Osteocyte (in vitro differentiated cells): ENCODE data around the gene SHC2. TPM values are rescaled to one million over a fixed set of nuclear protein-coding genes. Genes with fewer than 3 reads are reported as not detected.

Source experiments
- DNase-seq: peaks from one replicate; pipeline ENCODE4 v3.0.0; 2021; ENCODE audit warnings: mixed read lengths; ENCODE audit not compliant: unreplicated experiment; ENCODE audit errors: extremely low spot score
- H3K27ac Mint-ChIP-seq: one replicate; pipeline ENCODE4 v1.8.0; 2021; ENCODE audit warnings: mild to moderate bottlenecking, mixed read lengths; ENCODE audit not compliant: unreplicated experiment
- H3K27me3 Mint-ChIP-seq: one replicate; pipeline ENCODE4 v1.8.0; 2021; ENCODE audit warnings: mixed read lengths; ENCODE audit not compliant: unreplicated experiment
- H3K36me3 Mint-ChIP-seq: one replicate; pipeline ENCODE4 v1.8.0; 2021; ENCODE audit warnings: mixed read lengths; ENCODE audit not compliant: unreplicated experiment
- H3K4me1 Mint-ChIP-seq: one replicate; pipeline ENCODE4 v1.8.0; 2021; ENCODE audit warnings: mixed read lengths; ENCODE audit not compliant: unreplicated experiment
- H3K4me3 Mint-ChIP-seq: one replicate; pipeline ENCODE4 v1.8.0; 2021; ENCODE audit warnings: mild to moderate bottlenecking, moderate library complexity, mixed read lengths; ENCODE audit not compliant: unreplicated experiment
- H3K9me3 Mint-ChIP-seq: one replicate; pipeline ENCODE4 v1.8.0; 2021; ENCODE audit warnings: mixed read lengths; ENCODE audit not compliant: unreplicated experiment
- CTCF ChIP-seq: fragments of 200-600 bp; sonication (generic); IDR thresholded peaks from 2 replicates; pipeline ENCODE4 v1.5.0; 2021; ENCODE audit warnings: antibody characterized with exemption, mild to moderate bottlenecking, moderate library complexity
- total RNA-seq: library from RNA; stranded (reverse); gene quantifications from 2 replicates; pipeline ENCODE4 v1.2.1, GENCODE V29; 2021

Gene SHC2
- total RNA-seq, 1 donor from 2014 or later, result 61.7 TPM

DNA sequence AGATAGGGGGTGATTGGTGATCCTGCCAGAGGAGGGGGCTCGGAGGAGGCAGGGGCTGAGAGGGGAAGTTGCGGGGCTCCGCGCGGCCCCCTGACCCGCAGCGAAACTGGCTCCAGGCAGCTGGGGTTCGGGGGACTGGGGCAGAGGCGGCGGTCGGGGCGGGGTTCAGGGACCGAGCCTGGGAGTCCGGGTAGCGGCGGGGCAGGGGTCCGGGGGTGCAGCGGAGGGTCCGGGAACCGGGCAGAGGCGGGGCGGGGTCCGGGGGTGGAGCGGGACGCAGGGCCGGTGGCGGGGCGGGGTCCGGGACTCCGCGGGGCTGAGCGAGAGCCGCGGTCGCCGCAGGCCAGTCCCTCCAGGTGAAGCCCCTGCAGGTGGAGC is 36.6 kb upstream of the SHC2 start:
- no peak overlapping the region for H3K27ac Mint-ChIP-seq
- no peaks in the 10 kb centered on the region for H3K4me1 Mint-ChIP-seq
- no peaks in the 10 kb centered on the region for H3K9me3 Mint-ChIP-seq
- peaks cover 16% of the 10 kb centered on the region for H3K27me3 Mint-ChIP-seq
- DNase-seq, result no peak
- no peak overlapping the region for H3K4me3 Mint-ChIP-seq
- no peaks in the 10 kb centered on the region for H3K36me3 Mint-ChIP-seq
- TF ChIP-seq CTCF, result no peak

DNA sequence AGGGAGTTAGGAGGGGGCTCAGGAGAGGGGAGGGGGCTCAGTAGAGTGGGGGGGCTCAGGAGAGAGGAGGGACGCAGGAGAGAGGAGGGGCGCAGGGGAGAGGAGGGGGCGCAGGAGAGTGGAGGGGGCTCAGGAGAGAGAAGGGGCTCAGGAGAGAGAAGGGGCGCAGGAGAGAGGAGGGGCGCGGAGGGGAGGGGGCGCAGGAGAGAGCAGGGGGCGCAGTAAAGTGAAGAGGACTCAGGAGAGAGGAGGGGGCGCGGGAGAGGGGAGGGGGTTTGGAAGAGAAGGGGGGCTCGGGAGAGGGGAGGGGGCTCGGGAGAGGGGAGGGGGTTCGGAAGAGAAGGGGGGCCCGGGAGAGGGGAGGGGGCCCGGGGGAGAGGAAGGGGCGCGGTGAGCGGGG is 36.2 kb upstream of the SHC2 start:
- Mint-ChIP-seq H3K36me3 (no peaks in the 10 kb centered on the region), H3K27me3 (peaks cover 16% of the 10 kb centered on the region), H3K9me3 (no peaks in the 10 kb centered on the region), H3K27ac (no peak overlapping the region), H3K4me3 (no peak overlapping the region), H3K4me1 (no peaks in the 10 kb centered on the region)
- no peak for TF ChIP-seq CTCF
- no peak for DNase-seq

DNA sequence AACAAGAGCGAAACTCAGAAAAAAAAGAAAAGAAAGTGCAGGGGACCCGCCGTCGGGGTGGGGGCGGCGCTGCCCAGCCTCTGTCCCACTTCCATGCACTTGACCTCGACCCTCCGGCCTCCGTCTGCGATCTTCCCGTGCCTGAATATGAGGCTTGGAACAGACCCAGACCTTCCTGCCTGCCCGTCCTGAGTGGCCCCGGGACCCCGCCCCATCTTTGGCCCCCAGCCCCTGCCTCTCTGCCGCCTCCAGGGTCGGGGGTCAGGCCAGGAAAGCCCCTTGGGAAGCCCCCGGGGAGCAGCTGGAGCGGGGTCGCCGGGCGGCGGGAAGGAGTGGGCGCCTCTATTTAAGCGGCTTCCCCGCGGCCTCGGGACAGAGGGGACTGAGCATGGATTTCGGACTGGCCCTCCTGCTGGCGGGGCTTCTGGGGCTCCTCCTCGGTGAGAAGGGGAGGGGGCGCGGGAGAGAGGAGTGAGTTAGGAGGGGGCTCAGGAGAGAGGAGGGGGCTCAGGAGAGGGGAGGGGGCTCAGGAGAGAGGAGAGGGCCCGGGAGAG is 35.4 kb upstream of the SHC2 start, which contains the start of gene MADCAM1:
Gene MADCAM1 (plus strand): TSS at position 375 of the 554 bp plus-strand sequence. CDS start 14 bp downstream, at position 389.
- Mint-ChIP-seq H3K27ac (no peak within 1 kb of the TSS), H3K27me3 (peaks cover 16% of the 10 kb centered on the region), H3K4me3 (no peak within 1 kb of the TSS), H3K36me3 (no peaks in the 10 kb centered on the region), H3K4me1 (no peaks in the 10 kb centered on the region), H3K9me3 (no peaks in the 10 kb centered on the region)
- no peak for DNase-seq
- no peak for TF ChIP-seq CTCF

DNA sequence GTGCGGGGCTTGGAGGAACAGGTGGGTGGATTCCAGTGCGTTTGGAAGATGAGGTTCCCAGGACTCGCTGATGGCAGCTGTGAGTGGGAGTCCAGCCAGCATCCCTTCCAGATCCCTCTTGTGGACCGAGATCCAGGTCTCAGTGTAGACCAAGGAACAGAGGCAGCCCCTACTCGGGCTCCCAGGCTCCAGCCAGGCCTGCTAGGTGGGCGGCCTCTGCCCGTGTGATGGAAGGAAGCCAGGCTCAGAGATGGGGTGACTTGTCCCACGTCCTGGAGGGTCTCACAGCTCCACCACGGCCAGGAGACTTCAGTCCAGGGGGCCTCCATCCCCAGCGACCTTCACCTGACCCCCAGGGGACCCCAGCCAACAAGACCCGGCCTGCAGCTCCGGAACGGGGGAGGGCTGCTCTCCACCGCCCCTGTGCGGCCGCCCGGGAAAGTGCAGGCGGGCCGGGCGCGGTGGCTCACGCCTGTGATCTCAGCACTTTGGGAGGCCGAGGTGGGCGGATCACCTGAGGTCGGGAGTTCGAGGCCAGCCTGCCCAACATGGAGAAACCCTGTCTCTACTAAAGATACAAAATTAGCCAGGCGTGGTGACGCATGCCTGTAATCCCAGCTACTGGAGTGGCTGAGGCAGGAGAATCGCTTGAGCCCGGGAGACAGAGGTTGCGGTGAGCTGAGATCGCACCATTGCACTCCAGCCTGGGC is 34.7 kb upstream of the SHC2 start:
- no peaks in the 10 kb centered on the region for H3K36me3 Mint-ChIP-seq
- TF ChIP-seq CTCF, result peak; percentile 82
- H3K4me3 Mint-ChIP-seq, result no peak overlapping the region
- no peaks in the 10 kb centered on the region for H3K4me1 Mint-ChIP-seq
- no peak overlapping the region for H3K27ac Mint-ChIP-seq
- peaks cover 16% of the 10 kb centered on the region for H3K27me3 Mint-ChIP-seq
- peak; percentile 87 for DNase-seq
- no peaks in the 10 kb centered on the region for H3K9me3 Mint-ChIP-seq

DNA sequence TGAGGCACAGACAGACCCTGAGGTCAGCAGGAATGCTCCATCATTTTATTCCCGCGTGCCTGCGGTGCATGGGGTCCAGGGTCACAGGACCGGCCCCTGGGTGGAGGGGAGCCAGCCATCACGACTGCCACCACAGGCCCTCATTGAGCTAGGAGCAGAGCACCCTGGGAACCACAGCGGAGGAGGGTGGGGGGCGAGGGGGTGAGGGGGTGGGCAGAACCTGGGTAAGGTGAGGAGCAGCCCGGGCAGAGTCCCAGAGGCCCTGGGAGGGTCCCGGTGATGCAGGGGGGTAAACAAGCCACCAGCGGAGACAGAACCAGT is 34.2 kb upstream of the SHC2 start:
- Mint-ChIP-seq H3K9me3 (no peaks in the 10 kb centered on the region), H3K36me3 (no peaks in the 10 kb centered on the region), H3K4me3 (no peak overlapping the region), H3K4me1 (peaks cover 4% of the 10 kb centered on the region), H3K27me3 (peaks cover 16% of the 10 kb centered on the region), H3K27ac (no peak overlapping the region)
- no peak for TF ChIP-seq CTCF
- DNase-seq, result no peak
